ENCODE results near the gene ACOX3. TPM values are rescaled to one million over a fixed set of nuclear protein-coding genes. Genes with fewer than 3 reads are reported as not detected.
"Not testable (repeated sequence)": the region's sequence is repeated elsewhere in the genome, so short reads cannot be mapped to it uniquely, and the experiment has no call there.

Gene ACOX3
- total RNA-seq, 1 donor from 2014 or later: 16.6 TPM

GRCh38 chr4:8352368-8353157 is 88.0 kb downstream of the ACOX3 start:
- Mint-ChIP-seq H3K4me3 (no peak overlapping the region), H3K9me3 (no peaks in the 10 kb centered on the region), H3K36me3 (ENCODE audit: low read depth) (no peaks in the 10 kb centered on the region), H3K27ac (ENCODE audit: unreplicated experiment) (no peak overlapping the region), H3K4me1 (peaks cover under 1% of the 10 kb centered on the region), H3K27me3 (ENCODE audit: low read depth) (peaks cover 2% of the 10 kb centered on the region)
- no peak for DNase-seq (ENCODE audit: low read depth, low spot score)
- no peak for TF ChIP-seq CTCF (conservative IDR thresholded peaks at IDR 0.05)

- Mint-ChIP-seq H3K4me1 (no peaks in the 10 kb centered on the region), H3K9me3 (no peaks in the 10 kb centered on the region), H3K36me3 (ENCODE audit: low read depth) (no peaks in the 10 kb centered on the region), H3K27ac (ENCODE audit: unreplicated experiment) (no peak overlapping the region), H3K4me3 (no peak overlapping the region), H3K27me3 (ENCODE audit: low read depth) (peaks cover 2% of the 10 kb centered on the region)
- no peak for TF ChIP-seq CTCF (conservative IDR thresholded peaks at IDR 0.05)
- no peak for DNase-seq (ENCODE audit: low read depth, low spot score)
Observed at GRCh38 chr4:8351931-8352367, 88.6 kb downstream of the ACOX3 start.

GRCh38 chr4:8350841-8351461 is 89.6 kb downstream of the ACOX3 start:
- no peak for DNase-seq (ENCODE audit: low read depth, low spot score)
- TF ChIP-seq CTCF (conservative IDR thresholded peaks at IDR 0.05): no peak
- Mint-ChIP-seq H3K27ac (ENCODE audit: unreplicated experiment) (peak overlapping the region; percentile 50), H3K27me3 (ENCODE audit: low read depth) (peaks cover 2% of the 10 kb centered on the region), H3K9me3 (no peaks in the 10 kb centered on the region), H3K4me1 (no peaks in the 10 kb centered on the region), H3K36me3 (ENCODE audit: low read depth) (no peaks in the 10 kb centered on the region), H3K4me3 (no peak overlapping the region)

- H3K27me3 Mint-ChIP-seq (ENCODE audit: low read depth): peaks cover 2% of the 10 kb centered on the region
- H3K4me3 Mint-ChIP-seq: no peak overlapping the region
- H3K9me3 Mint-ChIP-seq: no peaks in the 10 kb centered on the region
- no peak for DNase-seq (ENCODE audit: low read depth, low spot score)
- no peaks in the 10 kb centered on the region for H3K36me3 Mint-ChIP-seq (ENCODE audit: low read depth)
- TF ChIP-seq CTCF (conservative IDR thresholded peaks at IDR 0.05): no peak
- H3K27ac Mint-ChIP-seq (ENCODE audit: unreplicated experiment): peak overlapping the region; percentile 50
- no peaks in the 10 kb centered on the region for H3K4me1 Mint-ChIP-seq
Observed at GRCh38 chr4:8350352-8350751, 90.2 kb downstream of the ACOX3 start.

GRCh38 chr4:8349664-8350236 is 90.8 kb downstream of the ACOX3 start:
- no peaks in the 10 kb centered on the region for H3K9me3 Mint-ChIP-seq
- peaks cover 2% of the 10 kb centered on the region for H3K27me3 Mint-ChIP-seq (ENCODE audit: low read depth)
- H3K36me3 Mint-ChIP-seq (ENCODE audit: low read depth): no peaks in the 10 kb centered on the region
- no peak overlapping the region for H3K27ac Mint-ChIP-seq (ENCODE audit: unreplicated experiment)
- no peaks in the 10 kb centered on the region for H3K4me1 Mint-ChIP-seq
- H3K4me3 Mint-ChIP-seq: no peak overlapping the region
- no peak for DNase-seq (ENCODE audit: low read depth, low spot score)
- TF ChIP-seq CTCF (conservative IDR thresholded peaks at IDR 0.05): no peak

GRCh38 chr4:8349236-8349635 is 91.3 kb downstream of the ACOX3 start:
- H3K27me3 Mint-ChIP-seq (ENCODE audit: low read depth); H3K4me1 Mint-ChIP-seq; H3K9me3 Mint-ChIP-seq; H3K27ac Mint-ChIP-seq (ENCODE audit: unreplicated experiment); DNase-seq (ENCODE audit: low read depth, low spot score); H3K36me3 Mint-ChIP-seq (ENCODE audit: low read depth); H3K4me3 Mint-ChIP-seq: not testable (repeated sequence)

All from neural crest cell (in vitro differentiated cells).